GM12891 (cell line): Measurements from ENCODE around the gene SCLT1.

Experiments
- POLR2A ChIP-seq: IDR thresholded peaks from 2 replicates; pipeline ENCODE4 v1.6.1; 2011; ENCODE audit warnings: low read depth, low read length, control low read depth
- POLR2AphosphoS5 ChIP-seq: IDR thresholded peaks from 2 replicates; pipeline ENCODE4 v1.6.1; 2011; ENCODE audit warnings: low read depth, low read length, control low read depth
- SPI1 ChIP-seq: IDR thresholded peaks from 2 replicates; pipeline ENCODE4 v1.6.1; 2011; ENCODE audit warnings: low read depth, low read length, control low read depth
- TAF1 ChIP-seq: IDR thresholded peaks from 2 replicates; pipeline ENCODE4 v1.6.1; 2011; ENCODE audit warnings: low read depth, low read length, control low read depth

GRCh38 chr4:129117705-129118104, 24.4 kb upstream of the SCLT1 start:
- no peak for TF ChIP-seq POLR2A
- no peak for TF ChIP-seq POLR2AphosphoS5
- TF ChIP-seq TAF1: no peak
- TF ChIP-seq SPI1: no peak
